GM18507 (cell line): ENCODE measurements around the gene ZCCHC2.

Experiments
- DNase-seq: peaks from one replicate; pipeline ENCODE4 v3.0.0; 2011; ENCODE audit warnings: low read depth; ENCODE audit not compliant: insufficient read length; ENCODE audit errors: extremely low spot score
- FAIRE-seq: peaks from 2 replicates; lab custom pipeline; 2011; peaks lifted over from hg19 to GRCh38; lab: Jason Lieb, UNC

ZCCHC2 gene

GRCh38 chr18:62506495-62507143 lies 16.2 kb upstream of the ZCCHC2 start:
- DNase-seq (no peak), FAIRE-seq (no peak)

GRCh38 chr18:62509779-62510178 lies 13.0 kb upstream of the ZCCHC2 start:
- FAIRE-seq (no peak), DNase-seq (no peak)

GRCh38 chr18:62510789-62511188 lies 12.0 kb upstream of the ZCCHC2 start:
- FAIRE-seq (no peak), DNase-seq (no peak)

GRCh38 chr18:62512532-62512931 lies 10.3 kb upstream of the ZCCHC2 start:
- FAIRE-seq: no peak
- no peak for DNase-seq

GRCh38 chr18:62512996-62513395 lies 9.8 kb upstream of the ZCCHC2 start:
- FAIRE-seq (no peak), DNase-seq (no peak)

GRCh38 chr18:62514570-62514969 lies 8.3 kb upstream of the ZCCHC2 start:
- FAIRE-seq (no peak), DNase-seq (no peak)

GRCh38 chr18:62516242-62516641 lies 6.6 kb upstream of the ZCCHC2 start:
- FAIRE-seq (no peak), DNase-seq (no peak)

GRCh38 chr18:62518460-62519375 lies 4.1 kb upstream of the ZCCHC2 start:
- FAIRE-seq (peak; percentile 9), DNase-seq (no peak)

- FAIRE-seq: no peak
These were observed 3.1 kb upstream of the ZCCHC2 start for GRCh38 chr18:62519684-62520083.

GRCh38 chr18:62521082-62521481 lies 1.7 kb upstream of the ZCCHC2 start:
- DNase-seq: no peak
- FAIRE-seq: no peak

More at GRCh38 chr18:62519684-62520083, 3.1 kb upstream of the ZCCHC2 start:
- no peak for DNase-seq

- DNase-seq (no peak), FAIRE-seq (no peak)
These were observed 1.2 kb upstream of the ZCCHC2 start for GRCh38 chr18:62521593-62521992.

- FAIRE-seq (no peak), DNase-seq (no peak)
These were observed 684 bp upstream of the ZCCHC2 start for GRCh38 chr18:62522178-62522503.

GRCh38 chr18:62523255-62523588 lies 397 bp downstream of the ZCCHC2 start:
- FAIRE-seq: no peak

GRCh38 chr18:62523631-62524439 lies 1.0 kb downstream of the ZCCHC2 start:
- no peak for DNase-seq
- no peak for FAIRE-seq

More at GRCh38 chr18:62523255-62523588, 397 bp downstream of the ZCCHC2 start:
- DNase-seq: no peak

GRCh38 chr18:62524440-62525200 lies 1.8 kb downstream of the ZCCHC2 start:
- peak; percentile 71 for FAIRE-seq
- peak; percentile 18 for DNase-seq

GRCh38 chr18:62525608-62526007 lies 2.8 kb downstream of the ZCCHC2 start:
- FAIRE-seq: peak; percentile 38
- DNase-seq: no peak

- DNase-seq (peak; percentile 54), FAIRE-seq (peak; percentile 89)
These were observed 3.5 kb downstream of the ZCCHC2 start for GRCh38 chr18:62526098-62527025.

- FAIRE-seq (no peak), DNase-seq (no peak)
These were observed 6.8 kb downstream of the ZCCHC2 start for GRCh38 chr18:62529597-62529996.

- DNase-seq (no peak), FAIRE-seq (no peak)
These were observed 8.3 kb downstream of the ZCCHC2 start for GRCh38 chr18:62531078-62531477.
